AG08395 (cell line): ENCODE measurements around the gene ARHGAP42.
"Not testable (repeated sequence)": the region's sequence is repeated elsewhere in the genome, so short reads cannot be mapped to it uniquely, and the experiment has no call there.

Experiments
- DNase-seq: peaks from one replicate; pipeline ENCODE4 v3.0.0; 2012; ENCODE audit warnings: mixed read lengths, low spot score

Gene ARHGAP42

GRCh38 chr11:100719809-100720221 lies 32.7 kb downstream of the ARHGAP42 start:
- peak; percentile 91 for DNase-seq

GRCh38 chr11:100726680-100727079 lies 39.6 kb downstream of the ARHGAP42 start:
- no peak for DNase-seq

GRCh38 chr11:100727410-100727809 lies 40.3 kb downstream of the ARHGAP42 start:
- DNase-seq = no peak

- DNase-seq = peak; percentile 21
These were observed 43.2 kb downstream of the ARHGAP42 start for GRCh38 chr11:100730266-100730665.

- DNase-seq = no peak
These were observed 44.4 kb downstream of the ARHGAP42 start for GRCh38 chr11:100731471-100731870.

GRCh38 chr11:100732949-100733348 lies 45.9 kb downstream of the ARHGAP42 start:
- DNase-seq = no peak

DNA sequence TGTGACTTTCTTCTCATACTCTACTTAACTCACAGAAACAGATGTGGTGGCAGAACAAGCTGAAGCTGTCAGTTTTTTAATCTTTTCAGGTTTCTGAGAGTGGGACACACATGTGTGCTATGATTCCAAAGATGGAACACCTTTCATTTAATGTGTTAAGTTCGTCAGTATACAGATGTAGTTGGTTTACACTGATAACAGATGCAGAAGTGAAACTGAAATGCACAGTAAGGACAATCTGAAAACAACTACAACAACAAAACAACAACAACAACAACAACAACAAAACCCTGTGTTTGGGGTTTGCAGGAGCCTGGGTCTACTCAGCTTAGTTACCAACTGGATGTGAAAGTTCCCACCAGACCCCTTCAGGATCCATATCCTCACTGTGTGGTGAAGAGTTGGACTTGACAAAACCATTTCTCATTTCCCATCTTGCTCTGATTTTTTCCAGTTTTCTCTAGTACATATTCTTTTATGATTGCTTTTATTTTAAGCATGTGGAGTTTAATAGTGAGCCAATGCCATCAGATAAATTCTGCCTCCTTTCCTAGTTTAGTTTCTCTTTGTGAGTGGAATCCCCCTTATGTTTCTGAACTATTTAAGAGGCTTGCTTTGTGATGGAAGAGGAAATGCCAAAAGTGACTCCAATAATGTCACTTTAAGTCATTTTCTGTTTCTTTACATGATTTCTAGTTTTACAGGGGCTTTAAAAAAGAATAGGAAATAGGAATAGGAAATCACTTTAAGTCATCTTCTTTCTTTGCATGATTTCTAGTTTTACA lies 47.8 kb downstream of the ARHGAP42 start:
- DNase-seq = no peak

DNA sequence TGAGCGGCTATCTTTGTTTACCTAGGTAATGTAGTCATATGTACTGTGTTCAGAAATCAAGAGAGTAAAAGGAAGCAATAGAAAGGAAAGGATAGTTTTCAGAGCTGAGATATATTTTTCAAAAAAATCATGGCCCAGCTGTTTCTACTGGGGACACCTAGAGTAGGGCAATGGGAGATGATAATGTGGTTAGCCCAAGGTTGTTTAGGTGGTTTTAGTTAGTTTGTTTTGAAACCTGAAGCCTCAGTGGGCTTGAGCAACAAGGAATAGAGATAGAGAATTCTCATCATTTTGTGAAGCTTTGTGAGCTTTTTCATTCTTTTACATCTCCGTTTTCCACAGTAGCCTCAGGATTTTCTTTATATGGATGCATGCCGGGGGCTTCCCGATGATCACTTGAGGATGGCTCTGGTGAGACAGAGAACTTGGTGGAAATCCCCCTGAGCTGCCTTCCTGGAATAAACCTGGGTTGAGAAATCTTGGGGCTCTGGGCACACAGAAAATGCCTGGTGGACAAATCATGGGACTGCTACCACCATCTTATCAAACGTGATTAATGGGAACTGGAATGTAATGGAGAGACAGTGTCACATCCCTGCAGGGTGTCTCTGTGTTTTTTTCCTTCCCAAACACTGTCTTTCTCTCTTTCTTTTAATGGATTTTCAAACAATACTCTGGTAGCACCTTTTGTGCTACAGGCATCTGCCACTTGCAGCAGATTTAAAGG lies 49.0 kb downstream of the ARHGAP42 start:
- no peak for DNase-seq

DNA sequence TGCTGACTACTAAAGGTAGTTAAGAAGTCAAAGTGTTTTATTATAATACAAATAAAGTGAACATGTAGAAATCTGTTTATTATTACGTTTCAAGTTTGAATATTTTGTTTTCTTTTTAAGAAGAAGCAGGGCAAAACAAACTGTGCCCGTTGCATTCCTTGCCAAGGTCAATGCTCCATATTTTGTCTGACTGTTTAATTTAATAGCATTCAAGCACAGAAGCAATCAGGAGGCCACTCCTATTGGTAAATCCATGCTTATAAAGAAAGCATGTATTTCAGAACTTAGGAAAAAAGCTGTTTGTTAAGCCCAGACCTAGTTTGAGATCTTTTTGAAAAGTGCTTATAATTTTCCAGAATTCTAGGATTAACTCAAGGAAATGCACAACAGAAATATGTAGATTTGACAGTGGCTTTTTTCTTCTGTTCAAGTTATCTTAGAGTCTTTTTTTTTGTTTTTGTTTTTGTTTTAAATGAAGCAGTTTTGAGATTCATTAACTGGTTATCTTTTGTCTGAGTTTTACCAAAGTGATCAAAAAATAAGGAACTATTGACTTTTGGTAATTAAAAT lies 51.7 kb downstream of the ARHGAP42 start:
- DNase-seq = no peak

DNA sequence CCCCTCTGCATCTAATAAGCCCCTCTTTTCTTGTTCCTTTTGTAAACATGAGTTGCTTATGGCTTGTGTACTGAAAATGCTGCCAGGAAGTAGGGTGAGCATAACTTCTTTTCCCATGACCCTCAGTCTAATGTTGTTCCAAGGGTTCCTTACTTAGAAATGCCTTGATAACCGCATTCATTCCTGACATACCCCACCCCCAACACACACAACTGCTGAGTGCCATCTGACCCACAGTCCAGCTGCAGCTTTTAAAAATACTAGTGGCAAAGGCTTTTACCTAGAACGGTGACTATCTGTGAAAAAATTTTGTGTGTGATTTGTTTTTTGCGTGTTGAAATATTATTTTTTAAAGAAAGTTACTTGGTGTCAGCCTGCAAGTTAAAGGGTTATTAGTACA lies 52.6 kb downstream of the ARHGAP42 start:
- DNase-seq = peak; percentile 43

DNA sequence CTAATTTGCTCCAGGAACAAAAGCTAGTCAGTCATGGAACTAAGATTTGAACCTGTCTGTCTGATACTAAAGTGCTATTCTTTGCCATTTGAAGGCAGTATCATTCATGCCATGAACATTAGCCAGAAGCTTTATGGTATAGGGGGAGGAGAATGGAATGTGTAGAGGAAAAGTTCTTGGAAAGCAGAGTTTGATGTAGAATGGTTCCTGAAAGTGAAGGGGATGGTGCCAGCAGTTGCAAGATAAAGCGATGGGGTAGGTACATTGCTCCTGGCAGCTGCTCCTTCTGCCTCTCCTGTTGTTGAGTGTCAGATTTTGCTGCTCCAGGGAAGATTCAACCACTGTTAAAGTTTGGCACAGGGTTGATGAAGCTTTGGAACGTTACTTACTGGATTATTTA lies 53.4 kb downstream of the ARHGAP42 start:
- DNase-seq = no peak

DNA sequence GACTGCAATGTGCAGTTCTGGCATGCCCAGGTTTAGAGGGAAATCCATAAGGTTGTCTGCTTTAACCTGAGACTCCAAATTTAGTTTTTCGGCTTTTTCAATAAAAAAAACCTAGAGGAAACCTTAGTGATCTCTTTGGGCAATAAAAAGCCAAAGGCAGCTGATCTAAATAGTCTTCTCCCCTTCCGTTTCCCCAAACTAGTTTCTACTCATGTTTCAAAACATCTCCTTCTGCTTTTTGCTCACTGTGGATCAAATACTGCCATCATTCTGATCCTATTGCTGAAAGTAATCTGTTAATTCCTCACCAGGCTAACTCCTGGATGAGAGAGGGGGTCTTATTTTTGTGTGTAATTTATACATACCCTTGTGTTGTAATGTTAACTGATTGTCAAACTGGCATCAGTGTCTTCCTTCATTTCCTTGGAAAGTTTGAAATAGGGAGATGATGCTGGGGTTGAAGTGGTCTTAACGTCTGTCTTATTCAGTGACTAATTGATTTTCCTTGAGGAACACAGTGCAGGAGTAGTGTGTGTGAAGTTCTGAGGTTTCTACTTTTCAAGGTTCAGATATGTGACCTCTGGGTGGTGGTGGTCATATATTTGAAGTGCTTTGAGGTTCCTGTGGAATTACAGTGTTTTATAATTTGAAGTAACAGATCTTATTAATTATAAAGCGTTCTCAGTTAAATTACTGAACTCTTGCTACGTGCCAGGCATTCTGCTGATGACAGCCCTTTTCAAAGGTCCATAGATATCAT lies 55.0 kb downstream of the ARHGAP42 start:
- no peak for DNase-seq

DNA sequence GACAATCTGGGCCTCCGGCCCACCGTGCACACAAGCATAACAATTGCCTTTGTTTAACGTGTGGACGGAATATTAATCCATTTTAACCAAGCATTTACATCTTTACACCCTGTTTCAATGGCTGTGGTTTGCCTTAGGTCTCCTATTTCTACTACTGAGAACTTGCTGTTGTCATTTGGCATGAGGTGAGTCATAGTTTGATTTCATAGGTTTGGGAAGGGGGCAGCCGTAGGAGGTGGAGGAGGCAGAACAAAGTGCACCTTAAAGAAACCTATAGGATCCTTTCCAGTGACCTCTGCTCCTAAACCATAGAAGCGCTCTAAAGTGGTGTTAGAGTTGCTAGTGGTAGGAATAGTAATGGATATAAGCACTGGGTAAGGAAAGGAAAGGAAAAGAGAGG lies 59.4 kb downstream of the ARHGAP42 start:
- no peak for DNase-seq

DNA sequence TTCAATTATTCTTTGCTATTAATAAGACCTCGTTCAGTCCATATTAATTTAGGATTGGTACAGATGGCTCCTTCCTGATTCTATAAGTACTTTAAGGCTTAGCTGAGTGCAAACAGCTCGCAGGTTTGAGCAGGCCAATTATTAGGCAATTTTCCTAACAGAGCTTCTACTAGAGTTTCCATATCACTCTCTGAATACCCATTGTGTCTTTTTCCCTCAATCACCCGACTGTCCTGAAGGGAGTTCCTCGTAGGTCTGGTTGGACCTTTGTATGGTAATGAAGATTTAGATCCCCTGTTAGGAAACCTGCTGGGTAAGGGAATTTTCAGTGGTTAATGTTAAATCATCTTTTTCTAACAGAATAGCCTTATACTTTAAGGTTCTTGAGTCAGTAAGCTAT lies 61.1 kb downstream of the ARHGAP42 start:
- DNase-seq = no peak

DNA sequence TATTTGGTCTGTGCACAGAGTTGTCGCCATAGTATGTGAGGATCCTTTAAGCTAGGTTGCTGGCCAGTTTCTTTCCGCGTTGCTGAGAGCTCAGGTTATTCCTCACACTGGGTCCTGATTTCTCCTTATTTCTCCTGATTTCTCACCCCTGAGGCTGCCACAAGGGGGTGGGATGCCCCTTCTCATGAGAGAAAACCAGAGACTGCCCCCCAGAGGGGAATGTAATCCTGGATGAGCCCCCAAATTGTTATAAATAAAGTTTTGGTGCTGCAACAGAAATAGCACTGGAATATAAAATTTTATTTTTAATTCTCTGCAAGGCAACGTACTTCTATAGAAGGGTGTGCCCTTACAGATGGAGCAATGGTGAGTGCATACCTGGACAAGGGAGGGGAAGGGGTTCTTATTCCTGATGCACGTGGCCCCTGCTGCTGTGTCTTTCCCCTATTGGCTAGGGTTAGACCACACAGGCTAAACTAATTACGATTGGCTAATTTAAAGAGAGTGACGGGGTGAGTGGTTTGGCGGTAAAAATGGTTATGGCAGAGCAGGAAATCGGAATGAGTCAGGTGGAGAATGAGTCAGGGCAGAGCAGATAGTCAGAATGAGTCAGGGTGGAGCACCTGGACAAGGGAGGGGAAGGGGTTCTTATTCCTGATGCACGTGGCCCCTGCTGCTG lies 62.9 kb downstream of the ARHGAP42 start:
- DNase-seq = not testable (repeated sequence)

- DNase-seq = not testable (repeated sequence)
These were observed 63.4 kb downstream of the ARHGAP42 start for GRCh38 chr11:100750566-100750891.

DNA sequence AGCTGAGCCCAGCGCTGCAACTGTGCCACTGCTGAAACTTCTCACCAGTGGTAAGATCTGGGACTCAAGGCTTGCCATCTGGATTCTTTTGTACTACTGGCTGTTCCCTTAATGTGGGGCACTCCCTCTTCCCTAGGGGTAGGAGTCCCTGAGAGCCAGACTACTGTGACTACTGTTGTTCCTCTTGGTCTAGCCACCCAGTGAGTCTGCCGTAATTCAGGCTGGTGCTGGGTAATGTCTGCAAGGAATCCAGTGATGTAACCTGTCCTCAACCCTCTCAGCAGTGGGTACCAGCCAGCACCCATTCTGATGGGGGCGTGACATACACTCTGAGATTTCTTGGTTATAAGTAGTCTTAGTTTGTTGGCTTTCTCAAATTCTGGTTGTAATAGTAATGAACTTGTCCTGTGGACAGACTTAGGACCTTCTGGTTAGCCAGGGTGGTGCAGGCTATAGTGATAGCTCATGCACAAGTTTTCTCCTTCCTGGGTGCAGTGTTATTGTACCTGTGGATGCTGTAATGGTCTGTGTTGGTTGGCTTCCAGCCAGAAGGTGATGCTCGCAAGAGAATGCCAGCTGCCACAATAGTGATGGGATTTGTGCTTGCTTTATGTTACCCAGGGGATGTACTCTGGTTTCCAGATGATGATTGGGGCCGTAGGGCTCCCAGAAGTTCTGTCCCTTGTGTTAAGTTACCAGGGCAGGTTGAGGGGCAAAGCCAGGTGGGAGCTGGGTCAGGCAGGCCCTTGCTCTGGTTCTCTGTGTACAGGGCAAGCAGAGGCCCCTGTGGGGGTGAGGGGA lies 65.5 kb downstream of the ARHGAP42 start:
- no peak for DNase-seq

- no peak for DNase-seq
These were observed 66.1 kb downstream of the ARHGAP42 start for GRCh38 chr11:100753172-100753543.

DNA sequence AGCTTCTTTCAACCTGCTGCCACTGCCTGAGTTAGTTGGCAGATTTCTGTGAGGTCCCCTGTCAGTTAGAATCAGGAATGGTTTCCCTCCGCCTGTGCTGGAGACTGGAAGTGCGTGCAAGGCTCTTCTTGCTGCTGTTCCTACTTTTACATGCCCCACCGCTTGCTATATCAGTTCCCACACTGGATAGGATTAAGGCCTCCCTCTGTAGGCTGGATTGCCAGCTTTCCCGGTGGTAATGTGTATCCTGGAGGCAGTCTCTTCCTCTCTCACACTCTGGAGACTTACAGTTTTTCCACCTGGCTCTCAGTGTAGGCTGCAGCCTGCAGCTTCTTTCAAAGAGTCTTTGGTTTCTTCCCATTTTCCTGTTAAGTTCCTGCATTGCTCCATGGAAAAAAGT lies 66.5 kb downstream of the ARHGAP42 start:
- DNase-seq = no peak

DNA sequence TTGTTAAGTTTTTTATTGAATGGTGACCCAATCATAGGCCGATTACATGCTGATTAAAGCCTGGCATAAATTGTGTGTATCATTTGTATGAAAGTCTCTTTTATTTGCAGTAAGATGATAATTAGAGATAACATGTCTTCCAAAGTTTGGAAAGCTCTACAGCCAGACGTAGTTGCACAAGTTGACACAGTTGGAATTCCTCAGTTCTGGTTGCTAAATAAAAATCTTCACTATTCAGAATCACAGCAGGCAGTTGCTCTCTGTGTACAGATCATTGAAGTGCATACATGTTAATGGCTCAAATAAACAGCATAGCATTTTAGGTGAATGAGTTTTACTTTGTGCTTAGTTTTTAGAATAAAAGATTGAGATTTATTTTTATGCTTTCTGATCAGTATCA lies 69.5 kb downstream of the ARHGAP42 start:
- no peak for DNase-seq

GRCh38 chr11:100757646-100758045 lies 70.6 kb downstream of the ARHGAP42 start:
- DNase-seq = no peak
